ENCODE results near the gene C10orf71.

The C10orf71 gene

GRCh38 chr10:49364051-49364450, 65.1 kb downstream of the C10orf71 start:
- DNase-seq = no peak

DNA sequence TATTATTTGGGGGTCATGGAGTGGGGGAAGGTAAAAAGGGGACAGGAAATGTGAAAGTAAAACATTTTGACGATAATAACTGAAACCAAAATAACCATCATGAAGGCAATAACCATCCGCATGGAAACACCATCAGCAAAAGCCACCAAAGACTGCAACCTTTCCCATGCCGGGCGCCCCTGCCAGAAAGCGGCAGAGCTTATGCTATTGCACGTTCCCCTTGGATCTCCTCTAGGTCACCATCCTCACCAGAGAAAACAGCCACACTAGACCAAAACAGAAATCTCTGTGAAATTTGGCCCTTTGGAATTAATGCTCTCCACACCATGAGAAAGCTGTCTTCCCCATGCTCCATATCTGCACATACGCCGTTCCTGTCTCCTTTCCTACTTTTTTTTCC, 65.8 kb downstream of the C10orf71 start:
- DNase-seq = no peak

- DNase-seq = no peak
Observed at GRCh38 chr10:49365275-49365674, 66.3 kb downstream of the C10orf71 start.

DNA sequence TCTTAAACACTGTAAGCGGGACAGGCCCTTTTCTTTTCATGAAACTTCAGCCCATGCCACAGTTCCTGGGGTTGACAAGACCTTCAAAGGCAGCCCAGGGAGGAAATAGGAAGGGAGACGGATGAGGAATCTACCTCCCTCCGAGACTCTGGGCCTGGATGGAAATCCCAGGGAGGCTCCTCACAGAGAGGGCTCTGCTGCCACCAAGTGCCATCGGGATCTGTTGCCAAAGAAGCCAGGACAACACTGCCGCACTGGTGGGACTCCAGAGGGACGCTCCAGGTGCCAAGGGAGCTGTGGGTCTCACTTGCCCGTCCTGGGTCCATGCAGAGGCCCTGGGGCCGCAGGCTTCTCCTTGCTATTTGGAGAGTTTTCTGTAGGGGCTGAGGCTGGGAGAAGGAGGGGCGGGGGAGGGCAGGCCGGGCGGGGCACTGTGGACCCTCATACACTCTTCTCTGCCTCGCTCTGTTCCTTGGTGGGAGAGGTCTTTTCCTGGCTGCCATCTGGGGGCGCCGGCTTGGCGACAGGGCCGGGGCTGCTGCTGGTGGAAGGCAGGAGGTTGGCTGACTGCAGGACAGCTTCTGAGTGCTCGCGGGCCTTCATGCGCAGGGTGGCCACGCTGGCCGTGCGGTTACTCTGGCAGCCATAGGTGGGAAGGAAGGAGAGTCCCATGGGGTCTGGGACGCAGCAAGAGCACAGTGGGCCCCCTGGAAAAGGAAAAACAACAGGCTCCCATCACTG, 66.9 kb downstream of the C10orf71 start:
- DNase-seq = no peak

GRCh38 chr10:49366460-49366859, 67.5 kb downstream of the C10orf71 start:
- no peak for DNase-seq

DNA sequence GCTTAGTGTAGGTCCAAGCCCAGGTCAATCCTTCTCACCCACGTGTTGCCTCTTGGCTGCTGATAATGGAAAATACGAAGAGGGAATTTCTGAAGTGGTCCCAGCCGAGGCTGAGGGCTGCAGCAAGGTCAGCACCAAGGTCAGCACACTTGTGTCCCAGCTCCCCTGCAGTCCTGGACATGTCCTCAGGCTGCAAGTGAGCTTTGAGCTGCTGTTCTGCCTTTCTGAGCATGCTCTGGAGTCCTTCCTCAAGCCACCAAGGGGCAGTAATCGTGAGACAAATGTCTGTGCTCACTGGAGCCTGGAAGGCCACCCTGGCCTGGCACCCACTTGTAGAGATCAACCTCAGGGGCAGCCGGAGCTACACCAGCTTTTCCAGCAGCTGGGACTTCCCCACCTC, 68.6 kb downstream of the C10orf71 start:
- peak; percentile 4 for DNase-seq

DNA sequence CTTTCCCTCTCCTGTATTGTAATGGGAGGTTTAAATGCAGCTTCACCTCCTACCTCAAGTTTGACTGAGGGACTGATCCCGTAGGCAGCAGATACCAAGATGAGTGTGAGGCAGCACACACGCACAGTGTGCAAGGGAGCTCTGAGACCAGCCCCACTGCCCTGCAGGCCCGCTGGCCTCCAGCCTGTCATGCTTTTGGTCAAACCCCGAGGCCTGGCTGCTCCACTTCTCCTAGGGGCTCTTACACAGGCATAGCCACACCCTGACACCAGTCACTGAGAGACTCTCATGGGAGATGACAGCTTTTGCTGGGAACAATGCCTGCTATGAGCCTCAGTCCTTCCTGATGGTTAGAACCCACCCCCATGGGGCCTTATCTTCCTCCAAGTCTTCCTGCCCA, 69.3 kb downstream of the C10orf71 start:
- no peak for DNase-seq

- DNase-seq = no peak
Observed at GRCh38 chr10:49369216-49370162, 70.5 kb downstream of the C10orf71 start.

- no peak for DNase-seq
Observed at GRCh38 chr10:49370326-49371100, 71.5 kb downstream of the C10orf71 start.

DNA sequence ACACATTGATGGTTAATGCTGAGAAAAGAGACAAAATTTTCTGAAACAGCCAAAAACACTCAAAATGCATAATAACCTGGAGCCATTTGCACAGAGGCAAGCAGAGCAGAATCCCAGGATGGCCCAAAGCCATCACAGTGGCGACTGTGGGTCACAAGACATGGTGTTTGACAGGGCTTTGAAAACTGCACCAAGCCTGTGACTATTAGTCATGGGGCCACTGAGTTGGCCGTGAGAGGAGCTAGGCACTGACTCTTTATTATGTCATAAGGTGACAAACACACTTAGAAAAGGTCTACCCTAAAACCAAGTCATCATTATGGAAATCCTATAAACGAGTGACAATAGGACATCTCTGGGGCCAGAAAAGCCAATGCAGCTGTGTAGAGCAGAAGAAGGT, 73.0 kb downstream of the C10orf71 start:
- DNase-seq = no peak

DNA sequence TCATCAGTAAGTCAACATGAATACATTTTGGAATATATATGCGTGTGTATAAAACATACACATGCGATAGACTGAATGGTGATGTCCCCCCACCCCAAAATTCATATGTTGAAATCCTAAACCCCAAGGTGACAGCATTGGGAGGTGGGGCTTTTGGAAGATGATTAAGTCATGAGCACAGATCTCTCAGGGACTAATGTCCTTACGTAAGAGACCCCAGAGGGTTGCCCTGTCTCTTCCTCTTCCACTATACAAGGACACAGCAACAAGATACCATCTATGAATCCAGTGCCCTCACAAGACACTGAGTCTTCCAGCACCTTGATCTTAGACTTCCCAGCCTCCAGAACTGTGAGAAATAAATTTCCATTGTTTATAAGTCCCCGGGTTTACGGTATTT, 74.4 kb downstream of the C10orf71 start:
- DNase-seq = no peak

DNA sequence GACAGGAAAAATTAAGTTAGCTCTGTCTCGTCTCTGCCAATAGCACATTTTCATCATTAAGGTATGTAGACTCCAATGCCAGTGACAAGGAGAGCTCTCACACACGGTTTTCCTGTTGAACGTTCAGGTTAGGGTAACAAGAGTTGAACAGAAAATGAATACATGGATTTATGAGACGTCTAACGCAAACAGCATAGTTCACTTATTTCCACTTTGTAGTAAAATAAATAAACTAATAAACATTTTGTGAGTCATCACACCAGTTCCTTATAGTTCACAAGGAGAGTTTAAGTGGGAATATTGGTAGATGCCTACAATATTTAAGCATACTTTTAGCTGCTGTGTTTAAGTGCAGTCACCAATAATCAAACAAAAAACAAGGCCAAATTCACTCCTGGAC, 75.8 kb downstream of the C10orf71 start:
- DNase-seq = no peak

- DNase-seq = no peak
Observed at GRCh38 chr10:49375611-49376010, 76.6 kb downstream of the C10orf71 start.

Data from hematopoietic multipotent progenitor cell treated with erythropoietin and hydrocortisone succinate and interleukin-3 and kit ligand, for 6 days (in vitro differentiated cells).